ENCODE results near the gene TFPI. TPM values are rescaled to one million over a fixed set of nuclear protein-coding genes. Genes with fewer than 3 reads are reported as not detected.
"Not testable (repeated sequence)": the region's sequence is repeated elsewhere in the genome, so short reads cannot be mapped to it uniquely, and the experiment has no call there.

TFPI gene
- total and polyA plus RNA-seq, 4 experiments from 2014 or later = not detected

DNA sequence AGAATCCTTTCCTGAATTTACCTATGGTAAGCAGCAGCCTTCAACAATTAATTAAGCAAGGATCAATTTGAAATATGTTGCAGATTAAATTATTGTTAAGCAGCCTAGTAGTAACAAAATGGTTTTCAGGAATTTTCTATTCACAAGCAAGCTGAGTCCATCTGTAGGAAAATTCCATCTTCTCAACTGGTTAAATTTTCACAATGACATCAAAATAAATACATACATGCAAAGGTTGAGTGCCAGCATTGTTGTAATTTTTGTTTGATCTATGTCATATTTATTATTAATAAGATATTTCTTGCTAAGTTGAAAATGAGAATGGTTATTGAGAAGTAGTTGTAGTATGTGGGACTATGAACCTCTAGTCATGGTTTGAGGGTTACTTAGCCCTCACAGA lies 15.3 kb upstream of the TFPI start:
- no peaks in the 10 kb centered on the region for H3K36me3 ChIP-seq (ENCODE audit: insufficient read depth, low read length)
- peaks cover 0 to 2% of the 10 kb centered on the region in 2 donors for H3K27me3 Mint-ChIP-seq
- H3K27me3 ChIP-seq (ENCODE audit: insufficient read depth, low read length) = no peaks in the 10 kb centered on the region
- no peaks in the 10 kb centered on the region for H3K9me3 ChIP-seq (ENCODE audit: control insufficient read depth in 1 of 2, low read length in 2 of 2)
- H3K4me3 ChIP-seq (ENCODE audit: low read length in 2 of 2) = no peak overlapping the region
- H3K27ac ChIP-seq (ENCODE audit: low read depth, low read length) = no peak overlapping the region
- POLR2A ChIA-PET (ENCODE audit: partially characterized antibody) = no interaction called here
- no peaks in the 10 kb centered on the region for H3K36me3 Mint-ChIP-seq
- CTCF ChIA-PET (ENCODE audit: partially characterized antibody) = no interaction called here
- no peak overlapping the region for H3K4me3 Mint-ChIP-seq
- no peak overlapping the region for H3K27ac Mint-ChIP-seq
- no peak for DNase-seq
- intact Hi-C loops (cut with micrococcal nuclease) = no loop called here
- H3K4me1 Mint-ChIP-seq = no peaks in the 10 kb centered on the region
- peaks cover 0 to 11% (median 4%) of the 10 kb centered on the region in 8 donors for H3K9me3 Mint-ChIP-seq
- no peaks in the 10 kb centered on the region for H3K4me1 ChIP-seq (ENCODE audit: insufficient read depth, low read length)

DNA sequence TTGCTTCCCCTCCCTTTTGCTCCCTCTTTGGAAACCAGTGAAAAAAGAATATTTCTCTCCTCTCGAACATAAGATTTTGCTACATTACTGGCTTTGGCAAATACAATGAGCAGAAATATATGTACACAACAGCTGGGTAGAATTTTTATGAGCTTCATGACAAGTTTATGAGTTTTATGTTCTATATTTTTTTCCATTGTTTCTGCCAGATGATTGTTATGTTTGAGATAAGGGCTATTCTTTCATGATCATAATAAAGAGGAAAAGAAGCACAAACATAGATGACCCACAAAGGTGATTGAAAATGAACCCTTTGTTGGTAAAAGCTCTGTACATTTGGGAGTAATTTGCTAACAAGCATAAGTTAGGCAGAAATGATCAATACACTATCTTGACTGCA lies 14.8 kb upstream of the TFPI start:
- CTCF ChIA-PET (ENCODE audit: partially characterized antibody) = no interaction called here
- Mint-ChIP-seq H3K36me3 (no peaks in the 10 kb centered on the region), H3K9me3 (peaks cover 0 to 11% (median 4%) of the 10 kb centered on the region in 8 donors), H3K27me3 (peaks cover 0 to 2% of the 10 kb centered on the region in 2 donors), H3K27ac (no peak overlapping the region), H3K4me3 (no peak overlapping the region), H3K4me1 (no peaks in the 10 kb centered on the region)
- intact Hi-C loops (cut with micrococcal nuclease) = no loop called here
- Histone ChIP-seq H3K36me3 (ENCODE audit: insufficient read depth, low read length) (no peaks in the 10 kb centered on the region), H3K27ac (ENCODE audit: low read depth, low read length) (no peak overlapping the region), H3K4me3 (ENCODE audit: low read length in 2 of 2) (no peak overlapping the region), H3K9me3 (ENCODE audit: control insufficient read depth in 1 of 2, low read length in 2 of 2) (no peaks in the 10 kb centered on the region), H3K4me1 (ENCODE audit: insufficient read depth, low read length) (no peaks in the 10 kb centered on the region), H3K27me3 (ENCODE audit: insufficient read depth, low read length) (no peaks in the 10 kb centered on the region)
- POLR2A ChIA-PET (ENCODE audit: partially characterized antibody) = no interaction called here
- no peak for DNase-seq

DNA sequence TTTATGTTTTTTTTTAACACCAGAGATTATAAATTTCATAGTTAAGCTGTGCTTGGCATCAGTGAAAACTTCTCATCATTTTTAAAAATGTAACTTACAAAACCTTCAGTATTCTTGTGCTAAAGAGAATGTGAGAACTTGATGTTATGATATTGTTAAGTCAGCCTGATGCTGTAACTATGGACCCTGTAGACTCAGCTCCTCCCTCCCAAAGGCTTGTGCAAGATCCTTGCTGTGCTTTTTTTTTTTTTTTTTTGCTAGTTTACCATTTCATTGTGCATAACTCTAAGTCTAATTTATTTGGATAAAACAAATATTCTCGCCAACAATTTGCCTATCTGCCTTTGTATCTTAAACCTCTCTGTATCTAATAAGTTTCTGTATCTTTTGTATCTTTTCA lies 12.9 kb upstream of the TFPI start:
- no peak for DNase-seq
- Mint-ChIP-seq H3K36me3 (no peaks in the 10 kb centered on the region), H3K27ac (no peak overlapping the region), H3K4me3 (no peak overlapping the region), H3K4me1 (no peaks in the 10 kb centered on the region), H3K9me3 (peaks cover 0 to 3% (median 0%) of the 10 kb centered on the region in 8 donors), H3K27me3 (peaks cover 0 to 2% of the 10 kb centered on the region in 2 donors)
- ChIA-PET POLR2A (ENCODE audit: partially characterized antibody) (no interaction called here), CTCF (ENCODE audit: partially characterized antibody) (no interaction called here)
- Histone ChIP-seq H3K27ac (ENCODE audit: low read depth, low read length) (no peak overlapping the region), H3K36me3 (ENCODE audit: insufficient read depth, low read length) (no peaks in the 10 kb centered on the region), H3K9me3 (ENCODE audit: control insufficient read depth in 1 of 2, low read length in 2 of 2) (no peaks in the 10 kb centered on the region), H3K27me3 (ENCODE audit: insufficient read depth, low read length) (no peaks in the 10 kb centered on the region), H3K4me1 (ENCODE audit: insufficient read depth, low read length) (no peaks in the 10 kb centered on the region), H3K4me3 (ENCODE audit: low read length in 2 of 2) (no peak overlapping the region)
- intact Hi-C loops (cut with micrococcal nuclease) = no loop called here

DNA sequence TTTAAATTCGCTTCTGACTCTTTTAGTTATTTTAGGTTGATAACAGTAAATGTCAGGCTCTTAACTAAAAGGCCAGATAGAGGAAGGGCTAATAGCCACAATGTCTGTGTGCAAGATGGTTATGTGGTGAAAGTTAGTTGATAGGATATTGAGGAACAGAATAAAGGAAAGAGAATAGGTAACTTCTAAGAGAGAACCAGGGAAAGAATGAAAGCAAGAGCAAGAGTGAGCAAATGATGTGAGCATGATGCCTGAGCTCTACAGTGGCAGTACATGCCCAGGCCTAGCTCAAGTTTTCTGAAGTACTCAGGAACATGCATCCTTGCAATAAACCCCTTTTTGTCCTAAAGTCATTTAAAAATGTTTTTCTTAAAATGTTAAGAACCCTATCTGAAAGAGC lies 12.5 kb upstream of the TFPI start:
- H3K4me3 Mint-ChIP-seq = no peak overlapping the region
- no peak overlapping the region for H3K4me3 ChIP-seq (ENCODE audit: low read length in 2 of 2)
- no peak overlapping the region for H3K27ac Mint-ChIP-seq
- H3K36me3 Mint-ChIP-seq = no peaks in the 10 kb centered on the region
- no peaks in the 10 kb centered on the region for H3K9me3 ChIP-seq (ENCODE audit: control insufficient read depth in 1 of 2, low read length in 2 of 2)
- intact Hi-C loops (cut with micrococcal nuclease) = no loop called here
- no peaks in the 10 kb centered on the region for H3K36me3 ChIP-seq (ENCODE audit: insufficient read depth, low read length)
- H3K27me3 Mint-ChIP-seq = peaks cover 0 to 2% of the 10 kb centered on the region in 2 donors
- H3K4me1 Mint-ChIP-seq = no peaks in the 10 kb centered on the region
- ChIA-PET POLR2A (ENCODE audit: partially characterized antibody) (no interaction called here), CTCF (ENCODE audit: partially characterized antibody) (no interaction called here)
- DNase-seq = no peak
- H3K4me1 ChIP-seq (ENCODE audit: insufficient read depth, low read length) = no peaks in the 10 kb centered on the region
- no peak overlapping the region for H3K27ac ChIP-seq (ENCODE audit: low read depth, low read length)
- peaks cover 0 to 2% (median 0%) of the 10 kb centered on the region in 8 donors for H3K9me3 Mint-ChIP-seq
- H3K27me3 ChIP-seq (ENCODE audit: insufficient read depth, low read length) = no peaks in the 10 kb centered on the region

DNA sequence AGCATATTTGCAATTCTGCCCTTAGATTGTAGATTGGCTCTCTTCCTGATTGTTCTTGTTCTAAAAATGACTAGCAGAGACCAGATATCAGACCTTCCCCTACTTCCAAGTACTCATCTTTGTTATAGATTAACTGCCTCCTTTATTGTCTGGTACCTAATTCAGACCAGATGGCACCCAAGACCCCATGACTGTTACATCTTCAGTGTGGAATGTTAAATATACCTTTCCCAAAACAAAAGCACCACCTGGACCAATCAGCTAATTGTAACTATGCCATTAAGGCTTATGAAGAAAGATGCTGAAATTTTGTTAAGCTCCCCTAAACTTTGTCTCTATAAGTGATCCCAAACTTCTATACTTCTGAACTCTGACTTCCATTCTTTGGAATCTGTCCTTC lies 12.0 kb upstream of the TFPI start:
- ChIA-PET POLR2A (ENCODE audit: partially characterized antibody) (no interaction called here), CTCF (ENCODE audit: partially characterized antibody) (no interaction called here)
- Histone ChIP-seq H3K36me3 (ENCODE audit: insufficient read depth, low read length) (no peaks in the 10 kb centered on the region), H3K27me3 (ENCODE audit: insufficient read depth, low read length) (no peaks in the 10 kb centered on the region), H3K4me3 (ENCODE audit: low read length in 2 of 2) (no peak overlapping the region), H3K4me1 (ENCODE audit: insufficient read depth, low read length) (no peaks in the 10 kb centered on the region), H3K27ac (ENCODE audit: low read depth, low read length) (no peak overlapping the region), H3K9me3 (ENCODE audit: control insufficient read depth in 1 of 2, low read length in 2 of 2) (no peaks in the 10 kb centered on the region)
- no peaks in the 10 kb centered on the region for H3K36me3 Mint-ChIP-seq
- H3K27me3 Mint-ChIP-seq = peaks cover 0 to 2% of the 10 kb centered on the region in 2 donors
- intact Hi-C loops (cut with micrococcal nuclease) = no loop called here
- no peak overlapping the region for H3K4me3 Mint-ChIP-seq
- H3K9me3 Mint-ChIP-seq = peaks cover 0 to 2% (median 0%) of the 10 kb centered on the region in 8 donors
- DNase-seq = no peak
- no peaks in the 10 kb centered on the region for H3K4me1 Mint-ChIP-seq
- no peak overlapping the region for H3K27ac Mint-ChIP-seq

DNA sequence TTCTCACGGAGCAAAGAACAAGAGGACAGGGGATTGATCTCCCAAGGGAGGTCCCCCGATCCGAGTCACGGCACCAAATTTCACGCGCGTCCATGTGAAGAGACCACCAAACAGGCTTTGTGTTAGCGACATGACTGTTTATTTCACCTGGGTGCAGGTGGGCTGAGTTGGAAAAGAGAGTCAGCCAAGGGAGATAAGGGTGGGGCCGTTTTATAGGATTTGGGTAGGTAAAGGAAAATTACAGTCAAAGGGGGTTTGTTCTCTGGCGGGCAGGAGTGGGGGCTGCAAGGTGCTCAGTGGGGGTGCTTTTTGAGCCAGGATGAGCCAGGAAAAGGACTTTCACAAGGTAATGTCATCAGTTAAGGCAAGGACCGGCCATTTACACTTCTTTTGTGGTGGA lies 11.4 kb upstream of the TFPI start:
- H3K4me1 ChIP-seq (ENCODE audit: insufficient read depth, low read length); POLR2A ChIA-PET (ENCODE audit: partially characterized antibody); H3K4me3 ChIP-seq (ENCODE audit: low read length in 2 of 2); H3K36me3 Mint-ChIP-seq; H3K4me1 Mint-ChIP-seq; H3K9me3 ChIP-seq (ENCODE audit: control insufficient read depth in 1 of 2, low read length in 2 of 2); DNase-seq; H3K27ac ChIP-seq (ENCODE audit: low read depth, low read length); H3K36me3 ChIP-seq (ENCODE audit: insufficient read depth, low read length); H3K4me3 Mint-ChIP-seq; CTCF ChIA-PET (ENCODE audit: partially characterized antibody); H3K27ac Mint-ChIP-seq; H3K9me3 Mint-ChIP-seq; intact Hi-C loops (cut with micrococcal nuclease); H3K27me3 ChIP-seq (ENCODE audit: insufficient read depth, low read length); H3K27me3 Mint-ChIP-seq: not testable (repeated sequence)

DNA sequence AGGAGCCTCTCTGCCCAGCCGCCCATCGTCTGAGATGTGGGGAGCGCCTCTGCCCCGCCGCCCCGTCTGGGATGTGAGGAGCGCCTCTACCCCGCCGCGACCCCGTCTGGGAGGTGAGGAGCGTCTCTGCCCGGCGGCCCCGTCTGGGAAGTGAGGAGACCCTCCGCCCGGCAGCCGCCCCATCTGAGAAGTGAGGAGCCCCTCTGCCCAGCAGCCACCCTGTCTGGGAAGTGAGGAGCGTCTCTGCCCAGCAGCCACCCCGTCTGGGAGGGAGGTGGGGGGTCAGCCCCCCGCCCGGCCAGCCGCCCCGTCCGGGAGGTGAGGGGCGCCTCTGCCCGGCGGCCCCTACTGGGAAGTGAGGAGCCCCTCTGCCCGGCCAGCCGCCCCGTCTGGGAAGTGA lies 2.3 kb upstream of the TFPI start:
- H3K36me3 ChIP-seq (ENCODE audit: insufficient read depth, low read length); H3K27ac ChIP-seq (ENCODE audit: low read depth, low read length); DNase-seq; intact Hi-C loops (cut with micrococcal nuclease); H3K9me3 Mint-ChIP-seq; H3K36me3 Mint-ChIP-seq; H3K27me3 Mint-ChIP-seq; POLR2A ChIA-PET (ENCODE audit: partially characterized antibody); H3K4me1 ChIP-seq (ENCODE audit: insufficient read depth, low read length); CTCF ChIA-PET (ENCODE audit: partially characterized antibody); H3K4me3 ChIP-seq (ENCODE audit: low read length in 2 of 2); H3K4me1 Mint-ChIP-seq; H3K9me3 ChIP-seq (ENCODE audit: control insufficient read depth in 1 of 2, low read length in 2 of 2); H3K27ac Mint-ChIP-seq; H3K4me3 Mint-ChIP-seq; H3K27me3 ChIP-seq (ENCODE audit: insufficient read depth, low read length): not testable (repeated sequence)

DNA sequence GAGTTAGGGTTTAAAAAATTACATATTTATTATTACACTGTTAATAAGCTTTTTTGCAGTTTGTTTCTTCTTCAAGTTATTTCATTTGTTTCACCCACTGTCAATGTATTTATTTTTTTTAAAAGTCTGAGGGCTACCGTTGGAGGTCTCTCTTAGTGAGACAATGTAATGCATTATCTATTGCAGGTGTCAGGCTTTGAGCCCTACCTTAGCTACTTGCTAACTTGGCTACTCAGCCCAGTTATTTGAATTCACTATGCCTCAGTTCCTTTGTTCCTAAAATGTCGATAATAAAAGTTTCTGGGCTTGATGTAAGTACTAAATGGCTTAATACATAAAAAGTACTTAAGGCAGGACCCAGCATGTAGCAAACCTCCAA lies 458 bp upstream of the TFPI start:
- H3K4me3 Mint-ChIP-seq = no peak overlapping the region
- peaks cover 0 to 8% (median 0%) of the 10 kb centered on the region in 8 donors for H3K9me3 Mint-ChIP-seq
- H3K4me3 ChIP-seq (ENCODE audit: low read length in 2 of 2) = no peak overlapping the region
- no peak overlapping the region for H3K27ac ChIP-seq (ENCODE audit: low read depth, low read length)
- ChIA-PET POLR2A (ENCODE audit: partially characterized antibody) (no interaction called here), CTCF (ENCODE audit: partially characterized antibody) (no interaction called here)
- no peaks in the 10 kb centered on the region for H3K9me3 ChIP-seq (ENCODE audit: control insufficient read depth in 1 of 2, low read length in 2 of 2)
- peaks cover 0 to 1% (median 0%) of the 10 kb centered on the region in 4 donors for H3K4me1 Mint-ChIP-seq
- no peak for DNase-seq
- no peaks in the 10 kb centered on the region for H3K27me3 ChIP-seq (ENCODE audit: insufficient read depth, low read length)
- intact Hi-C loops (cut with micrococcal nuclease) = no loop called here
- H3K36me3 ChIP-seq (ENCODE audit: insufficient read depth, low read length) = no peaks in the 10 kb centered on the region
- no peak overlapping the region for H3K27ac Mint-ChIP-seq
- peaks cover 0 to 2% of the 10 kb centered on the region in 2 donors for H3K27me3 Mint-ChIP-seq
- no peaks in the 10 kb centered on the region for H3K4me1 ChIP-seq (ENCODE audit: insufficient read depth, low read length)
- H3K36me3 Mint-ChIP-seq = no peaks in the 10 kb centered on the region

Measured in CD4-positive, alpha-beta memory T cell (primary cell).